Measurements from ENCODE around the gene UST. TPM values are rescaled to one million over a fixed set of nuclear protein-coding genes. Genes with fewer than 3 reads are reported as not detected.

The UST gene
- total and polyA plus RNA-seq, 2 of the 8 experiments (the other 6 are each of a cell fraction or from before 2014, with no cell fraction given): 13.5 to 34.5 TPM

DNA sequence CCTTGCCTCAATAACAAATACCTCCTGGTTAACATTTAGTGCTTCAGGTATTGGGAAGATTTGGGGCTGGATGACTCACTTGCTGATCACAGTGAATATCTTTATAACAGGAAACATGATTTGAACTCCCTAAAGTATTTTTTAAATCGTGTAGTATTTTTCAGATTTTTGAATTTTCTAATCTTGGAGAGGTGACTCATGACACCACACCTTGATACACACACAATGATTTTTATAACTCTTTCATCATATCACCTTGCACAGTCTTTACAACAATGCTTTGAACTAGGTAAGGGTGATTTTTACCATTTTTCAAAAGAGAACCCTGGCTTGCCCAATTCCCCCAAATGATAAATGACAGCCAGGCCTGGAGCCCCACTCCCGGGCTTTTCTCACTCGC is 273.5 kb downstream of the UST start:
- Histone ChIP-seq H3K56ac (replicated peaks; ENCODE audit: insufficient read length, low read depth, low read length) (no peak overlapping the region), H3K9ac (replicated peaks in 1 of 4; ENCODE audit: extremely low read depth in 1 of 4, low read depth in 3 of 4, low read length in 3 of 4) (no peak overlapping the region), H4K8ac (ENCODE audit: extremely low read depth, insufficient read depth, low read length) (no peak overlapping the region), H3K27me3 (replicated peaks in 1 of 4; ENCODE audit: control insufficient read depth in 3 of 4, extremely low read depth in 1 of 4, insufficient read depth in 3 of 4, low read length in 3 of 4) (no peaks in the 10 kb centered on the region), H4K5ac (ENCODE audit: insufficient read length, low read depth, low read length) (no peak overlapping the region), H2BK15ac (ENCODE audit: low read length) (no peak overlapping the region), H3K79me1 (ENCODE audit: low read depth, low read length) (no peaks in the 10 kb centered on the region), H3K27ac (ENCODE audit: low read depth, low read length) (no peak overlapping the region), H2BK20ac (ENCODE audit: low read length) (no peak overlapping the region), H2BK12ac (ENCODE audit: low read depth, low read length) (no peak overlapping the region), H3K23me2 (ENCODE audit: low read depth, low read length) (no peaks in the 10 kb centered on the region; the same call in 1 of the 2 replicates), H3K36me3 (ENCODE audit: control insufficient read depth in 2 of 4, insufficient read depth in 4 of 4, low read length in 3 of 4) (peaks cover 3 to 37% (median 28%) of the 10 kb centered on the region in 4 experiments; a peak in 7 of 8 replicates), H2BK5ac (ENCODE audit: low read depth, low read length) (no peak overlapping the region), H3K79me2 (ENCODE audit: control insufficient read depth in 1 of 2, insufficient read depth in 2 of 2, low read length in 2 of 2) (no peaks in the 10 kb centered on the region; a peak in 1 of 4 replicates), H3K4me1 (replicated peaks in 1 of 4; ENCODE audit: control insufficient read depth in 3 of 4, insufficient read depth in 4 of 4, low read length in 3 of 4) (peaks cover 1 to 5% (median 4%) of the 10 kb centered on the region in 4 experiments; a peak in 5 of 7 replicates), H3K14ac (ENCODE audit: insufficient read length) (no peak overlapping the region), H3K18ac (ENCODE audit: extremely low read depth, low read length) (no peak overlapping the region), H3K23ac (ENCODE audit: insufficient read length) (no peak overlapping the region), H3K9me3 (ENCODE audit: insufficient read depth in 2 of 2, low read depth in 1 of 2, low read length in 1 of 2) (no peaks in the 10 kb centered on the region), H3K4me2 (ENCODE audit: insufficient read depth in 1 of 2, low read depth in 2 of 2, low read length in 2 of 2) (no peak overlapping the region), H3K4ac (replicated peaks; ENCODE audit: insufficient read length, low read depth, low read length) (no peak overlapping the region), H4K91ac (replicated peaks; ENCODE audit: insufficient read length, low read length) (no peak overlapping the region), H2BK120ac (replicated peaks; ENCODE audit: low read depth, low read length) (no peak overlapping the region), H2AFZ (ENCODE audit: low read length) (no peak overlapping the region), H3K4me3 (ENCODE audit: extremely low read depth in 1 of 4, insufficient read depth in 2 of 4, low read depth in 3 of 4, low read length in 4 of 4) (no peak overlapping the region), H2AK5ac (ENCODE audit: low read depth, low read length) (no peak overlapping the region), H4K20me1 (replicated peaks in 1 of 2; ENCODE audit: control insufficient read depth in 1 of 2, insufficient read depth in 2 of 2, low read length in 2 of 2) (no peaks in the 10 kb centered on the region)
- WGBS, 2 experiments (ENCODE audit: extremely low coverage in 1 of 2, insufficient coverage in 1 of 2, insufficient read length in 1 of 2, insufficient replicate concordance in 2 of 2, low coverage in 1 of 2, low lambda C conversion rate in 2 of 2, missing lambda C conversion rate in 1 of 2): 92% methylated on average over 3 of the region's 3 CpGs; no CpG with 5 or more reads in 1 of the 2 experiments
- FAIRE-seq (no peak), DNase-seq (ENCODE audit: low read depth in 1 of 2, low spot score in 2 of 2) (no peak)
- CTCF ChIA-PET (ENCODE audit: partially characterized antibody): no interaction called here
- TF ChIP-seq BCL11A (IDR thresholded peaks at IDR 0.05; ENCODE audit: low read depth in 2 of 2, low read length in 2 of 2): no peak
- TF ChIP-seq ASH2L (IDR thresholded peaks at IDR 0.05; ENCODE audit: low read length): no peak
- TF ChIP-seq KDM5A (IDR thresholded peaks at IDR 0.05; ENCODE audit: low read length): no peak
- no peak for TF ChIP-seq RBBP5 (IDR thresholded peaks at IDR 0.05; ENCODE audit: borderline replicate concordance, low read depth, low read length)
- no peak for TF ChIP-seq CBX5 (IDR thresholded peaks at IDR 0.05; ENCODE audit: low read depth, low read length)
- no peak for TF ChIP-seq KDM4A (IDR thresholded peaks at IDR 0.05; ENCODE audit: low read depth, low read length, severe bottlenecking)
- TF ChIP-seq, protein P1, sequence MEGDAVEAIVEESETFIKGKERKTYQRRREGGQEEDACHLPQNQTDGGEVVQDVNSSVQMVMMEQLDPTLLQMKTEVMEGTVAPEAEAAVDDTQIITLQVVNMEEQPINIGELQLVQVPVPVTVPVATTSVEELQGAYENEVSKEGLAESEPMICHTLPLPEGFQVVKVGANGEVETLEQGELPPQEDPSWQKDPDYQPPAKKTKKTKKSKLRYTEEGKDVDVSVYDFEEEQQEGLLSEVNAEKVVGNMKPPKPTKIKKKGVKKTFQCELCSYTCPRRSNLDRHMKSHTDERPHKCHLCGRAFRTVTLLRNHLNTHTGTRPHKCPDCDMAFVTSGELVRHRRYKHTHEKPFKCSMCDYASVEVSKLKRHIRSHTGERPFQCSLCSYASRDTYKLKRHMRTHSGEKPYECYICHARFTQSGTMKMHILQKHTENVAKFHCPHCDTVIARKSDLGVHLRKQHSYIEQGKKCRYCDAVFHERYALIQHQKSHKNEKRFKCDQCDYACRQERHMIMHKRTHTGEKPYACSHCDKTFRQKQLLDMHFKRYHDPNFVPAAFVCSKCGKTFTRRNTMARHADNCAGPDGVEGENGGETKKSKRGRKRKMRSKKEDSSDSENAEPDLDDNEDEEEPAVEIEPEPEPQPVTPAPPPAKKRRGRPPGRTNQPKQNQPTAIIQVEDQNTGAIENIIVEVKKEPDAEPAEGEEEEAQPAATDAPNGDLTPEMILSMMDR (IDR thresholded peaks at IDR 0.05; ENCODE audit: control extremely low read depth in 1 of 3, insufficient read depth in 1 of 3, low read depth in 1 of 3, low read length in 3 of 3): no peak
- no peak for TF ChIP-seq HDAC2 (IDR thresholded peaks at IDR 0.05; ENCODE audit: borderline replicate concordance in 1 of 2, low read depth in 2 of 2, low read length in 2 of 2)
- no peak for TF ChIP-seq SP4 (IDR thresholded peaks at IDR 0.05; ENCODE audit: low read length)
- TF ChIP-seq CHD2 (IDR thresholded peaks at IDR 0.05; ENCODE audit: low read length): no peak
- TF ChIP-seq EGR1 (IDR thresholded peaks at IDR 0.05; ENCODE audit: borderline replicate concordance, low read depth, low read length): no peak
- no peak for TF ChIP-seq SIRT6 (IDR thresholded peaks at IDR 0.05; ENCODE audit: low read length)
- TF ChIP-seq NRF1 (IDR thresholded peaks at IDR 0.05; ENCODE audit: low read depth, low read length): no peak
- POLR2A ChIA-PET (ENCODE audit: partially characterized antibody): no interaction called here

All from H1 (cell line).